ENCODE data around the gene VWA3B. TPM values are rescaled to one million over a fixed set of nuclear protein-coding genes. Genes with fewer than 3 reads are reported as not detected.

The VWA3B gene
- total RNA-seq, 3 donors from 2014 or later = not detected

GRCh38 chr2:98185801-98186200 lies 98.8 kb downstream of the VWA3B start:
- H3K36me3 Mint-ChIP-seq (ENCODE audit: insufficient read depth) = no peaks in the 10 kb centered on the region
- no peak for ATAC-seq
- DNase-seq = no peak
- no peak overlapping the region for H3K4me3 Mint-ChIP-seq
- peaks cover 4% of the 10 kb centered on the region for H3K27me3 Mint-ChIP-seq (ENCODE audit: low read depth)
- no peaks in the 10 kb centered on the region for H3K4me1 Mint-ChIP-seq (ENCODE audit: low read depth)
- no peaks in the 10 kb centered on the region for H3K9me3 Mint-ChIP-seq

GRCh38 chr2:98187194-98187593 lies 100.2 kb downstream of the VWA3B start:
- H3K36me3 Mint-ChIP-seq (ENCODE audit: insufficient read depth) = no peaks in the 10 kb centered on the region
- DNase-seq = no peak

GRCh38 chr2:98188351-98189046 lies 101.5 kb downstream of the VWA3B start:
- Mint-ChIP-seq H3K4me1 (ENCODE audit: low read depth) (no peaks in the 10 kb centered on the region), H3K27me3 (ENCODE audit: low read depth) (peaks cover 6% of the 10 kb centered on the region), H3K9me3 (no peaks in the 10 kb centered on the region), H3K36me3 (ENCODE audit: insufficient read depth) (no peaks in the 10 kb centered on the region), H3K4me3 (no peak overlapping the region)
- DNase-seq = no peak
- no peak for ATAC-seq

More at GRCh38 chr2:98187194-98187593, 100.2 kb downstream of the VWA3B start:
- Mint-ChIP-seq H3K27me3 (ENCODE audit: low read depth) (no peaks in the 10 kb centered on the region), H3K4me3 (no peak overlapping the region), H3K9me3 (no peaks in the 10 kb centered on the region), H3K4me1 (ENCODE audit: low read depth) (no peaks in the 10 kb centered on the region)
- ATAC-seq = no peak

- no peak for ATAC-seq
- Mint-ChIP-seq H3K9me3 (no peaks in the 10 kb centered on the region), H3K4me3 (no peak overlapping the region), H3K36me3 (ENCODE audit: insufficient read depth) (no peaks in the 10 kb centered on the region), H3K27me3 (ENCODE audit: low read depth) (peaks cover 7% of the 10 kb centered on the region), H3K4me1 (ENCODE audit: low read depth) (no peaks in the 10 kb centered on the region)
- no peak for DNase-seq
Observed at GRCh38 chr2:98191883-98192282, 104.9 kb downstream of the VWA3B start.

GRCh38 chr2:98201576-98201975 lies 114.6 kb downstream of the VWA3B start:
- DNase-seq = no peak
- peaks cover 17% of the 10 kb centered on the region for H3K27me3 Mint-ChIP-seq (ENCODE audit: low read depth)
- no peaks in the 10 kb centered on the region for H3K9me3 Mint-ChIP-seq
- H3K4me3 Mint-ChIP-seq = no peak overlapping the region
- H3K36me3 Mint-ChIP-seq (ENCODE audit: insufficient read depth) = no peaks in the 10 kb centered on the region
- no peaks in the 10 kb centered on the region for H3K4me1 Mint-ChIP-seq (ENCODE audit: low read depth)
- no peak for ATAC-seq

GRCh38 chr2:98205889-98206288 lies 118.9 kb downstream of the VWA3B start:
- Mint-ChIP-seq H3K9me3 (no peaks in the 10 kb centered on the region), H3K27me3 (ENCODE audit: low read depth) (peaks cover 20% of the 10 kb centered on the region), H3K36me3 (ENCODE audit: insufficient read depth) (no peaks in the 10 kb centered on the region), H3K4me1 (ENCODE audit: low read depth) (no peaks in the 10 kb centered on the region), H3K4me3 (no peak overlapping the region)
- no peak for DNase-seq
- no peak for ATAC-seq

- no peak overlapping the region for H3K4me3 Mint-ChIP-seq
- H3K36me3 Mint-ChIP-seq (ENCODE audit: insufficient read depth) = no peaks in the 10 kb centered on the region
- no peaks in the 10 kb centered on the region for H3K9me3 Mint-ChIP-seq
- DNase-seq (no peak), ATAC-seq (no peak)
- no peaks in the 10 kb centered on the region for H3K4me1 Mint-ChIP-seq (ENCODE audit: low read depth)
- H3K27me3 Mint-ChIP-seq (ENCODE audit: low read depth) = peaks cover 41% of the 10 kb centered on the region
Observed at GRCh38 chr2:98212092-98213000, 125.4 kb downstream of the VWA3B start.

GRCh38 chr2:98216616-98217015 lies 129.6 kb downstream of the VWA3B start:
- DNase-seq = no peak
- ATAC-seq = no peak
- peaks cover 49% of the 10 kb centered on the region for H3K27me3 Mint-ChIP-seq (ENCODE audit: low read depth)
- H3K4me1 Mint-ChIP-seq (ENCODE audit: low read depth) = no peaks in the 10 kb centered on the region
- no peak overlapping the region for H3K4me3 Mint-ChIP-seq
- H3K36me3 Mint-ChIP-seq (ENCODE audit: insufficient read depth) = no peaks in the 10 kb centered on the region
- peaks cover 11% of the 10 kb centered on the region for H3K9me3 Mint-ChIP-seq

- peaks cover 36% of the 10 kb centered on the region for H3K27me3 Mint-ChIP-seq (ENCODE audit: low read depth)
- H3K36me3 Mint-ChIP-seq (ENCODE audit: insufficient read depth) = no peaks in the 10 kb centered on the region
- ATAC-seq (no peak), DNase-seq (no peak)
- H3K9me3 Mint-ChIP-seq = peaks cover 11% of the 10 kb centered on the region
- H3K4me1 Mint-ChIP-seq (ENCODE audit: low read depth) = no peaks in the 10 kb centered on the region
- no peak overlapping the region for H3K4me3 Mint-ChIP-seq
Observed at GRCh38 chr2:98219152-98219551, 132.2 kb downstream of the VWA3B start.

- Mint-ChIP-seq H3K4me3 (no peak overlapping the region), H3K4me1 (ENCODE audit: low read depth) (no peaks in the 10 kb centered on the region), H3K9me3 (no peaks in the 10 kb centered on the region), H3K36me3 (ENCODE audit: insufficient read depth) (no peaks in the 10 kb centered on the region), H3K27me3 (ENCODE audit: low read depth) (peaks cover 15% of the 10 kb centered on the region)
- DNase-seq = no peak
- ATAC-seq = no peak
Observed at GRCh38 chr2:98233941-98234340, 147.0 kb downstream of the VWA3B start.

- DNase-seq (no peak), ATAC-seq (no peak)
- Mint-ChIP-seq H3K4me3 (no peak overlapping the region), H3K4me1 (ENCODE audit: low read depth) (no peaks in the 10 kb centered on the region), H3K9me3 (no peaks in the 10 kb centered on the region), H3K36me3 (ENCODE audit: insufficient read depth) (no peaks in the 10 kb centered on the region), H3K27me3 (ENCODE audit: low read depth) (peaks cover 15% of the 10 kb centered on the region)
Observed at GRCh38 chr2:98234776-98235175, 147.8 kb downstream of the VWA3B start.

GRCh38 chr2:98236935-98237334 lies 150.0 kb downstream of the VWA3B start:
- H3K36me3 Mint-ChIP-seq (ENCODE audit: insufficient read depth) = no peaks in the 10 kb centered on the region
- H3K27me3 Mint-ChIP-seq (ENCODE audit: low read depth) = peaks cover 20% of the 10 kb centered on the region
- no peaks in the 10 kb centered on the region for H3K4me1 Mint-ChIP-seq (ENCODE audit: low read depth)
- H3K9me3 Mint-ChIP-seq = no peaks in the 10 kb centered on the region
- H3K4me3 Mint-ChIP-seq = no peak overlapping the region
- ATAC-seq = no peak
- DNase-seq = no peak

GRCh38 chr2:98240786-98241398 lies 153.9 kb downstream of the VWA3B start:
- Mint-ChIP-seq H3K4me1 (ENCODE audit: low read depth) (no peaks in the 10 kb centered on the region), H3K4me3 (no peak overlapping the region), H3K27me3 (ENCODE audit: low read depth) (peaks cover 24% of the 10 kb centered on the region), H3K36me3 (ENCODE audit: insufficient read depth) (no peaks in the 10 kb centered on the region), H3K9me3 (no peaks in the 10 kb centered on the region)
- no peak for ATAC-seq
- DNase-seq = no peak

- Mint-ChIP-seq H3K36me3 (ENCODE audit: insufficient read depth) (no peaks in the 10 kb centered on the region), H3K4me3 (no peak overlapping the region), H3K4me1 (ENCODE audit: low read depth) (no peaks in the 10 kb centered on the region), H3K27me3 (ENCODE audit: low read depth) (peaks cover 20% of the 10 kb centered on the region), H3K9me3 (no peaks in the 10 kb centered on the region)
- no peak for ATAC-seq
- no peak for DNase-seq
Observed at GRCh38 chr2:98241592-98241991, 154.6 kb downstream of the VWA3B start.
